Endothelial cell of hepatic sinusoid (primary cell): ENCODE measurements around the gene SLC25A39.

Source experiments
- in situ Hi-C: cut with HindIII; loops from 2 replicates; pipeline ENCODE4 v1.10.0; 2017; ENCODE audit warnings: low sequenced_read_pairs

The SLC25A39 gene

GRCh38 chr17:44283344-44284023 lies 41.1 kb downstream of the SLC25A39 start:
- in situ Hi-C loops, result no loop called here

- in situ Hi-C loops, result no loop called here
Measured at GRCh38 chr17:44282264-44282663, 42.4 kb downstream of the SLC25A39 start.

DNA sequence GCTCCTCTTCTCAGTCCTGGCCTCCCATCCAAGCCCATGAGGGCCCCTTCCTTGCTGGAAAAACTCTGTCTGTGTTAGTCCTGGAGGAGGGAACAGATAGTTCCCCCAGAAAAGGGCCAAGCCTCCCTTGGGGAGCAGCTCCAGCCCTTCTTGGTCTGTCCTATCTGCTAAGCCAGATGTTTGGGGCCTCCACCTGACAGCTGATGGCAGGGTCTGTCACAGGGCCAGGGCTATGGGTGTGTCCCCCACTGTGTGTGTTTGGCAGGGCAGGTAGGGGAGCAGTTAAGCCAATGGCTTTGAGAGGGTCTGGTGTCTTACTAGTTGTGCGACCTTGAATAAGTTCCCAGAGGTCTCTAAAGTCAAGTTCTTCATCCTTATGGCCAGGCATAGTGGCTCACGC lies 43.1 kb downstream of the SLC25A39 start:
- in situ Hi-C loops, result no loop called here

DNA sequence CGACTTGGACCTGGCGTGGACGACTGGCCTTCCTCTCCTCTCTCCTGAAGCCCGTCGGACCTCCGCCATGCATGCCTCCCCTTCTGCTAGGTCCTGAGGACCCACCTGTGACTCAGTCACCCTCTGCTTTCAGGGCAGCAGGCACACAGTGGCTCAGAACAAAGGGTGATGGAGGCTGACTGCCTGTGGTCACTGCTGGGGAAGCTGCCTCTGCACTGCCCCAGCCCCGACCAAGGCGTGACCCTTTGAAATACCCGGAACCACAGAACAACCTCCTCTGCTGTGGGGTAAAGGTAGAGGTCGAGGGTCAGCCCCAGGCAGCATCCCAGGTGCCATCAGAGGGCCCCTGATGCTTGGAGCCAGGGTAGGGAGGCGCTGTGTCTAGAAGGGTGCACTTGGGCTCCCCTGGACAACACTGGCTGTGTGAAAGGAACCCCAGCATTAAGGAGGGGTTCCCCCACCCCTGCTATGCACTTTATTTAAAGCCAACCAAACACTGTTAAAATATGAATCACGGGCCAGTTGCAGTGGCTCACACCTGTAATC lies 44.2 kb downstream of the SLC25A39 start:
- in situ Hi-C loops, result no loop called here

GRCh38 chr17:44279666-44280391 lies 44.8 kb downstream of the SLC25A39 start:
- in situ Hi-C loops, result no loop called here

- in situ Hi-C loops, result no loop called here
Measured at GRCh38 chr17:44279346-44279665, 45.3 kb downstream of the SLC25A39 start.

DNA sequence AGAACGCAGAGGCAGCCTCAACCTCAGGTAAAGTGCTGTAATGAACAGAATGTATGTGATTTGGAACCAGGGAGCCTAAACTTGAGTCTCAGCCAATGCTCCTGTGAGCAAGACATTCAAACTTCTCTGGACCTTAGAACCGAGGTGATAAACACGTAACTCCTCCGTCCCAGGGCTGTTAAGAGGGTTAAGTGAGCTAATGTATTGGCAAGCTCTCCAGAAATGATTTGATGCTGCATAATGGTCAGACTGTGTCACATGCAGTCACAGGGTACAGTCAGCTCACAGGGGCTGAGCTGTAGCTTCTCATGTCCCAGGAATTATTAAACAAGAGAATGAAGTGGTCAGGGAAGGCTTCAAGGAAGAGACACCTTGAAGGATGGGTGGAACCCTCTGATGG lies 46.6 kb downstream of the SLC25A39 start:
- in situ Hi-C loops, result no loop called here

- in situ Hi-C loops, result loop anchor here (5.0 kb wide), 2 partner anchors 49 to 51 kb away; partner anchors contain the start of gene SLC25A39
Measured at GRCh38 chr17:44273607-44274006, 51.0 kb downstream of the SLC25A39 start.

DNA sequence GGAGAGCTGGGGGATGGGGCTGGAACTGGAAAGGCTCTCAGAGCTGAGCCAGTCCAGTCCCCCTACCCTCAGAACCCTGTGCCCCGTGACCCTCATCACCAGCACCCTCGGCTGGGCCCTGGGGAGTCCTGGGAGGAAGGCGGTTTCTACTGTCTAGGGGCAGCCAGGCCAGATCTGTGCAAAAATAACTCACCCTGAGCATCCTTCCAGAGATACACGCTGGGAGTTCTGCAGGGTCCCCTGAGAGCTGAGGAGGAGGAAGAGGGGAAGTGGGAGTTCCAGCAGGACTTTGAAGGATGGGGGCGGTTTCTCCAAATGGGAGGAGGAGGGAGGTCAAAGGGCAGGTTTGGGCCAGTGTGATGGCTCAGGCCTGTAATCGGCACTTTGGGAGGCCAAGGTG lies 51.7 kb downstream of the SLC25A39 start:
- in situ Hi-C loops, result loop anchor here (5.0 kb wide), 2 partner anchors 49 to 51 kb away; partner anchors contain the start of gene SLC25A39

DNA sequence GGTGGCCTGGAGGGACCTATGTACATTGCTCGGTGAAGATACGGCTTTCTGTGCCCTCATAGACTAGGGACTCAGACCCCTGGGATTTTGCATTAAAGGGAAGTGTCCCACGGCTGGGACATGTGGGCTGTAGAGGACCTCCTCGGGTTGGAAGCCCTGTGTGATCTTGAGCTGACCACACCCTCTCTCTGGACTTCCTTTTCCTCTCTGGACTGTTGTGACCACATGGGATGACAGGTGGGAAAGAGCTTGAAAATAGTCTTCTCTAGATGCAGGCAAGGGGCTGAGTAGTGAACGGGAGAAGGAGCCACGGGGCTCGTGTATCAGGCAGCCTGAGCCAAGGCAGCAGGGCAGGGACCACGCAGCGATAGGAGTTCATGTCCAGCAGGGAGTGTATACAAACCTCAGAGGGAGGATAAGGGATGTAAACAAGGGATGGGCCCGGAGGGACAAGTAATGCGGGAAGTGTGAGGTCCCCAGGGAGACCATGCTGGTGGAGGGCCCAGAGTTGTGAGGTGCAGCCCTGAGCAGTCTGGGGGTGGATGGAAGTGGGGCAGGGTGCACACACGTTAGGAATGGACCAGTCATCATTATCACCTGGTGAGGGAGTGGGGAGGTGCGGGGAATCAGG lies 52.2 kb downstream of the SLC25A39 start:
- in situ Hi-C loops, result loop anchor here (5.0 kb wide), 2 partner anchors 50 kb away; partner anchors contain the start of gene SLC25A39
